IMR-90 (cell line): Measurements from ENCODE around the gene STRIP2. TPM values are rescaled to one million over a fixed set of nuclear protein-coding genes. Genes with fewer than 3 reads are reported as not detected.
A peak's percentile ranks its signal among the peaks of the same experiment; 100 is the strongest.

Experiments used
- ATAC-seq: fragments of 200-7000 bp; cut with Tn5 transposase; 2 replicates; pipeline ENCODE4 v1.9.1; 2020; ENCODE audit warnings: low read depth, mild to moderate bottlenecking, moderate library complexity
- BruUV-seq: library from RNA; stranded (reverse); fragments of 400-500 nt; replicated peaks from 2 replicates; lab custom pipeline; 2021; lab: Mats Ljungman, UMichigan
- CTCF ChIA-PET: fragments of 300-600 bp; formaldehyde crosslinking; extraction: SDS; loops from one replicate; lab custom pipeline; 2021; ENCODE audit warnings: antibody characterized with exemption; lab: Yijun Ruan, JAX
- POLR2A ChIA-PET: fragments of 300-600 bp; sonication (Branson Sonifier 250); formaldehyde crosslinking; loops from one replicate; lab custom pipeline; 2022; ENCODE audit warnings: antibody characterized with exemption; ENCODE audit not compliant: unreplicated experiment; lab: Charles Lee
- DNase-seq: peaks from one replicate; pipeline ENCODE4 v3.0.0; 2013
- H2AFZ ChIP-seq: replicated peaks from 2 replicates; pipeline ENCODE3; 2013; ENCODE audit warnings: low read length, mild to moderate bottlenecking; ENCODE audit not compliant: poor library complexity
- H2AK5ac ChIP-seq: 2 replicates; pipeline ENCODE4 v1.6.1; 2013; ENCODE audit warnings: low read depth, low read length, inconsistent platforms
- H2AK9ac ChIP-seq: replicated peaks from 2 replicates; pipeline ENCODE3; 2013; ENCODE audit warnings: mild to moderate bottlenecking, low read depth, low read length, moderate library complexity; ENCODE audit not compliant: poor library complexity
- H2BK120ac ChIP-seq: 2 replicates; pipeline ENCODE4 v1.6.1; 2013; ENCODE audit warnings: low read depth, low read length, inconsistent platforms
- H2BK15ac ChIP-seq: 3 replicates; pipeline ENCODE4 v1.6.1; 2013; ENCODE audit warnings: low read depth, low read length, inconsistent platforms
- H2BK20ac ChIP-seq: 2 replicates; pipeline ENCODE4 v1.6.1; 2013; ENCODE audit warnings: low read depth, mild to moderate bottlenecking, inconsistent platforms, low read length, moderate library complexity
- H2BK5ac ChIP-seq: 2 replicates; pipeline ENCODE4 v1.6.1; 2013; ENCODE audit warnings: mild to moderate bottlenecking, low read depth, low read length, inconsistent platforms; ENCODE audit not compliant: poor library complexity, severe bottlenecking
- H3K14ac ChIP-seq: replicated peaks from 2 replicates; pipeline ENCODE4 v1.6.1; 2013; ENCODE audit warnings: low read depth, low read length, inconsistent platforms
- H3K18ac ChIP-seq: 2 replicates; pipeline ENCODE4 v1.6.1; 2013; ENCODE audit warnings: low read depth, low read length, control low read depth
- H3K23ac ChIP-seq: 2 replicates; pipeline ENCODE4 v1.6.1; 2013; ENCODE audit warnings: low read depth, low read length, inconsistent platforms
- H3K27ac ChIP-seq: 2 replicates; pipeline ENCODE4 v1.5.1; 2013; ENCODE audit warnings: mild to moderate bottlenecking, control low read depth, low read length; ENCODE audit not compliant: insufficient read depth
- H3K27me3 ChIP-seq: 2 replicates; pipeline ENCODE4 v1.6.1; 2013; ENCODE audit warnings: low read length; ENCODE audit not compliant: control insufficient read depth, insufficient read depth
- H3K36me3 ChIP-seq: 2 replicates; pipeline ENCODE4 v1.6.1; 2013; ENCODE audit warnings: low read length, mixed read lengths; ENCODE audit not compliant: control insufficient read depth, insufficient read depth
- H3K4ac ChIP-seq: 2 replicates; pipeline ENCODE4 v1.6.1; 2013; ENCODE audit warnings: low read depth, low read length, inconsistent platforms
- H3K4me1 ChIP-seq: 2 replicates; pipeline ENCODE4 v1.6.1; 2013; ENCODE audit warnings: low read length, mixed read lengths; ENCODE audit not compliant: control insufficient read depth, insufficient read depth
- H3K4me2 ChIP-seq: 2 replicates; pipeline ENCODE4 v1.6.1; 2013; ENCODE audit warnings: low read depth, mild to moderate bottlenecking, control low read depth, low read length, moderate library complexity
- H3K4me3 ChIP-seq: 2 replicates; pipeline ENCODE4 v1.5.1; 2013; ENCODE audit warnings: low read depth, mild to moderate bottlenecking, control low read depth, low read length, moderate library complexity; ENCODE audit not compliant: insufficient read depth
- H3K56ac ChIP-seq: 2 replicates; pipeline ENCODE4 v1.6.1; 2013; ENCODE audit warnings: low read length, inconsistent platforms; ENCODE audit not compliant: insufficient read depth; ENCODE audit errors: extremely low read depth
- H3K79me1 ChIP-seq, 2 experiments: 2 replicates each; pipeline ENCODE4 v1.6.1; 2013; ENCODE audit warnings: low read length in 2 of 2, inconsistent platforms in 1 of 2, low read depth in 1 of 2
- H3K9ac ChIP-seq: 2 replicates; pipeline ENCODE4 v1.6.1; 2013; ENCODE audit warnings: low read depth, low read length, control low read depth
- H3K9me1 ChIP-seq: 2 replicates; pipeline ENCODE4 v1.6.1; 2013; ENCODE audit warnings: low read length, inconsistent platforms; ENCODE audit not compliant: insufficient read depth
- H3K9me3 ChIP-seq: 2 replicates; pipeline ENCODE4 v1.6.1; 2013; ENCODE audit warnings: low read length; ENCODE audit not compliant: control insufficient read depth, insufficient read depth
- H4K20me1 ChIP-seq: 2 replicates; pipeline ENCODE4 v1.6.1; 2013; ENCODE audit warnings: low read length, inconsistent platforms; ENCODE audit not compliant: insufficient read depth
- H4K5ac ChIP-seq: 2 replicates; pipeline ENCODE4 v1.6.1; 2013; ENCODE audit warnings: mild to moderate bottlenecking, low read depth, low read length, control low read depth
- H4K8ac ChIP-seq, 2 experiments: 2 replicates each; pipeline ENCODE4 v1.6.1; 2013; ENCODE audit warnings: low read depth in 2 of 2, low read length in 2 of 2, control low read depth in 1 of 2, inconsistent platforms in 1 of 2
- H4K91ac ChIP-seq: 2 replicates; pipeline ENCODE4 v1.6.1; 2013; ENCODE audit warnings: low read depth, low read length, inconsistent platforms; ENCODE audit not compliant: insufficient read depth
- CEBPB ChIP-seq: IDR thresholded peaks from 2 replicates; pipeline ENCODE4 v1.6.1; 2012; ENCODE audit warnings: low read depth, low read length, improper control_type of control experiment
- ELK1 ChIP-seq: fragments of 150-350 bp; IDR thresholded peaks from 2 replicates; pipeline ENCODE4 v1.6.1; 2016; ENCODE audit warnings: low read depth, mild to moderate bottlenecking, low read length, moderate library complexity, borderline replicate concordance
- MAZ ChIP-seq: IDR thresholded peaks from 2 replicates; pipeline ENCODE4 v1.6.1; 2012; ENCODE audit warnings: low read depth, mild to moderate bottlenecking, low read length, improper control_type of control experiment, moderate library complexity, borderline replicate concordance
- MXI1 ChIP-seq: IDR thresholded peaks from 2 replicates; pipeline ENCODE4 v1.6.1; 2012; ENCODE audit warnings: low read depth, mild to moderate bottlenecking, low read length, moderate library complexity, borderline replicate concordance
- POLR2A ChIP-seq: IDR thresholded peaks from 2 replicates; pipeline ENCODE4 v1.6.1; 2012; ENCODE audit warnings: mild to moderate bottlenecking, low read depth, low read length
- USF2 ChIP-seq: fragments of 150-350 bp; IDR thresholded peaks from 2 replicates; pipeline ENCODE4 v1.6.1; 2017; ENCODE audit warnings: mild to moderate bottlenecking, antibody characterized with exemption, low read length, low read depth
- WGBS, 2 experiments: methylation state at CpG; one replicate each; pipeline versions ENCODE4 v1.1.5 to v1.1.7; 2013; ENCODE audit warnings: missing lambda C conversion rate in 2 of 2; ENCODE audit not compliant: insufficient read length in 1 of 2; ENCODE audit errors: extremely low coverage in 2 of 2; 5-methylcytosine and 5-hydroxymethylcytosine counted together
- dilution Hi-C: fragments of 300-500 bp; cut with HindIII; formaldehyde crosslinking; loops from one replicate; pipeline ENCODE4 v1.14.3; 2018; ENCODE audit warnings: low sequenced_read_pairs; ENCODE audit not compliant: unreplicated experiment
- in situ Hi-C: fragments of 300-500 bp; cut with MboI; formaldehyde crosslinking; loops from 3 replicates; pipeline ENCODE4 v1.14.3; 2019; ENCODE audit warnings: low sequenced_read_pairs, inconsistent platforms, mixed read lengths
- intact Hi-C: fragments of 100-400 bp; cut with micrococcal nuclease; formaldehyde crosslinking; loops from 2 replicates; pipeline ENCODE4 v1.10.0; 2022
- polyA plus RNA-seq, 3 experiments: library from polyadenylated mRNA; depleted of rRNA; stranded (reverse); fragments of >200 nt; gene quantifications; 2 replicates each; pipeline ENCODE4 v1.2.3, GENCODE V29; 2012; ENCODE audit warnings: low replicate concordance in 1 of 3
- total RNA-seq: library from RNA; depleted of rRNA; stranded (reverse); fragments of >200 nt; gene quantifications from 2 replicates; pipeline ENCODE4 v1.2.3, GENCODE V29; 2012

The STRIP2 gene
- total and polyA plus RNA-seq, 2 of the 4 experiments (the other 2 are of a cell fraction): 1.8 to 3.0 TPM

DNA sequence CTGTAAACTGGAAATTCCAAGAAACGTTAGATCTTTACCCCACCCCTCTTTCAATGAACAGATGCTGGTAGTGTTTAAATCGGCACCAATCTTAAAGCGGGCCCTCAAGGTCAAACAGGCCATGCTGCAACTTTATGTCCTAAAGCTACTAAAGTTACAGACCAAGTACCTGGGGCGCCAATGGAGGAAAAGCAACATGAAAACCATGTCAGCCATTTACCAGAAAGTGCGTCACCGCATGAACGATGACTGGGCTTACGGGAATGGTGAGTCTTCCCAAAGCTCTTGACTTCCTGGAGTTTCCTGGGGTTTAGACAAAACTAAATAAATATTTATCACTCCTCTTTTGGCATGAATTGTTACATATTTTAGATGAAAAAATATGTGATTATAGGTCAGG lies 48.5 kb downstream of the STRIP2 start:
- dilution Hi-C loops: no loop called here
- Histone ChIP-seq H3K9me1 (no peaks in the 10 kb centered on the region), H3K18ac (no peak overlapping the region), H3K36me3 (no peaks in the 10 kb centered on the region), H3K9me3 (no peaks in the 10 kb centered on the region), H3K79me1 (no peaks in the 10 kb centered on the region), H2BK120ac (no peak overlapping the region), H3K56ac (no peak overlapping the region), H4K5ac (no peak overlapping the region), H3K23ac (no peak overlapping the region), H4K20me1 (no peaks in the 10 kb centered on the region), H3K14ac (no peak overlapping the region), H3K4ac (no peak overlapping the region), H4K8ac (no peak overlapping the region), H3K9ac (no peak overlapping the region), H3K27me3 (no peaks in the 10 kb centered on the region), H2AFZ (no peak overlapping the region), H2BK5ac (no peak overlapping the region), H3K27ac (no peak overlapping the region), H3K4me2 (no peak overlapping the region), H2AK5ac (peak overlapping the region; percentile 59), H3K4me1 (peaks cover 5% of the 10 kb centered on the region; the same call in 1 of the 2 replicates), H2BK20ac (no peak overlapping the region; the same call in 1 of the 2 replicates), H2AK9ac (no peak overlapping the region), H4K91ac (no peak overlapping the region), H2BK15ac (no peak overlapping the region), H3K4me3 (no peak overlapping the region)
- POLR2A ChIA-PET: no interaction called here
- WGBS, 2 experiments: 100% methylated on average over 4 of the region's 8 CpGs; no CpG with 5 or more reads in 1 of the 2 experiments
- DNase-seq (no peak), ATAC-seq (no peak)
- no TSS peak for BruUV-seq
- CTCF ChIA-PET: interaction anchor here (1.1 to 1.6 kb wide), 2 partner anchors 130 to 148 kb away, joined by 4 to 14 read pairs; no protein-coding TSS in a partner anchor
- TF ChIP-seq MAZ: no peak
- no peak for TF ChIP-seq POLR2A
- no peak for TF ChIP-seq CEBPB
- TF ChIP-seq USF2: no peak
- no peak for TF ChIP-seq MXI1
- no peak for TF ChIP-seq ELK1
- in situ Hi-C loops: loop anchor here (25.0 kb wide), 1 partner anchor 530 kb away; no protein-coding TSS in a partner anchor
- intact Hi-C loops: loop anchor here (5.0 to 10.0 kb wide), 2 partner anchors 342 to 530 kb away; no protein-coding TSS in a partner anchor
